ENCODE measurements around the gene SECTM1.

Gene SECTM1

GRCh38 chr17:82283208-82283749 is 50.3 kb downstream of the SECTM1 start:
- in situ Hi-C loops (cut with HindIII; ENCODE audit: low sequenced_read_pairs) = no loop called here

- in situ Hi-C loops (cut with HindIII; ENCODE audit: low sequenced_read_pairs) = no loop called here
Observed at GRCh38 chr17:82282239-82283207, 51.0 kb downstream of the SECTM1 start.

GRCh38 chr17:82281502-82282238 is 51.9 kb downstream of the SECTM1 start:
- in situ Hi-C loops (cut with HindIII; ENCODE audit: low sequenced_read_pairs) = no loop called here

- in situ Hi-C loops (cut with HindIII; ENCODE audit: low sequenced_read_pairs) = no loop called here
Observed at GRCh38 chr17:82281076-82281475, 52.5 kb downstream of the SECTM1 start.

- in situ Hi-C loops (cut with HindIII; ENCODE audit: low sequenced_read_pairs) = no loop called here
Observed at GRCh38 chr17:82280537-82280936, 53.0 kb downstream of the SECTM1 start.

- in situ Hi-C loops (cut with HindIII; ENCODE audit: low sequenced_read_pairs) = no loop called here
Observed at GRCh38 chr17:82278786-82279391, 54.7 kb downstream of the SECTM1 start.

- in situ Hi-C loops (cut with HindIII; ENCODE audit: low sequenced_read_pairs) = no loop called here
Observed at GRCh38 chr17:82278308-82278707, 55.3 kb downstream of the SECTM1 start.

- in situ Hi-C loops (cut with HindIII; ENCODE audit: low sequenced_read_pairs) = no loop called here
Observed at GRCh38 chr17:82277851-82278250, 55.7 kb downstream of the SECTM1 start.

- in situ Hi-C loops (cut with HindIII; ENCODE audit: low sequenced_read_pairs) = no loop called here
Observed at GRCh38 chr17:82276938-82277337, 56.6 kb downstream of the SECTM1 start.

GRCh38 chr17:82275326-82275725 is 58.2 kb downstream of the SECTM1 start:
- in situ Hi-C loops (cut with HindIII; ENCODE audit: low sequenced_read_pairs) = no loop called here

- in situ Hi-C loops (cut with HindIII; ENCODE audit: low sequenced_read_pairs) = no loop called here
Observed at GRCh38 chr17:82274134-82275020, 59.2 kb downstream of the SECTM1 start.

GRCh38 chr17:82273327-82274133 is 60.0 kb downstream of the SECTM1 start, which contains the start of gene CSNK1D:
CSNK1D (minus strand) TSS chr17:82273700; CDS start chr17:82273381, 319 bp downstream.
- in situ Hi-C loops (cut with HindIII; ENCODE audit: low sequenced_read_pairs) = no loop called here

- in situ Hi-C loops (cut with HindIII; ENCODE audit: low sequenced_read_pairs) = no loop called here
Observed at GRCh38 chr17:82272495-82273326, 60.9 kb downstream of the SECTM1 start.

GRCh38 chr17:82271401-82271800 is 62.2 kb downstream of the SECTM1 start:
- in situ Hi-C loops (cut with HindIII; ENCODE audit: low sequenced_read_pairs) = no loop called here

Data from DLD1 (cell line).